Measurements from ENCODE around the gene APCDD1L. TPM values are rescaled to one million over a fixed set of nuclear protein-coding genes. Genes with fewer than 3 reads are reported as not detected.
"Not testable (repeated sequence)": the region's sequence is repeated elsewhere in the genome, so short reads cannot be mapped to it uniquely, and the experiment has no call there.

APCDD1L gene
- total RNA-seq, 1 donor from 2014 or later = not detected

DNA sequence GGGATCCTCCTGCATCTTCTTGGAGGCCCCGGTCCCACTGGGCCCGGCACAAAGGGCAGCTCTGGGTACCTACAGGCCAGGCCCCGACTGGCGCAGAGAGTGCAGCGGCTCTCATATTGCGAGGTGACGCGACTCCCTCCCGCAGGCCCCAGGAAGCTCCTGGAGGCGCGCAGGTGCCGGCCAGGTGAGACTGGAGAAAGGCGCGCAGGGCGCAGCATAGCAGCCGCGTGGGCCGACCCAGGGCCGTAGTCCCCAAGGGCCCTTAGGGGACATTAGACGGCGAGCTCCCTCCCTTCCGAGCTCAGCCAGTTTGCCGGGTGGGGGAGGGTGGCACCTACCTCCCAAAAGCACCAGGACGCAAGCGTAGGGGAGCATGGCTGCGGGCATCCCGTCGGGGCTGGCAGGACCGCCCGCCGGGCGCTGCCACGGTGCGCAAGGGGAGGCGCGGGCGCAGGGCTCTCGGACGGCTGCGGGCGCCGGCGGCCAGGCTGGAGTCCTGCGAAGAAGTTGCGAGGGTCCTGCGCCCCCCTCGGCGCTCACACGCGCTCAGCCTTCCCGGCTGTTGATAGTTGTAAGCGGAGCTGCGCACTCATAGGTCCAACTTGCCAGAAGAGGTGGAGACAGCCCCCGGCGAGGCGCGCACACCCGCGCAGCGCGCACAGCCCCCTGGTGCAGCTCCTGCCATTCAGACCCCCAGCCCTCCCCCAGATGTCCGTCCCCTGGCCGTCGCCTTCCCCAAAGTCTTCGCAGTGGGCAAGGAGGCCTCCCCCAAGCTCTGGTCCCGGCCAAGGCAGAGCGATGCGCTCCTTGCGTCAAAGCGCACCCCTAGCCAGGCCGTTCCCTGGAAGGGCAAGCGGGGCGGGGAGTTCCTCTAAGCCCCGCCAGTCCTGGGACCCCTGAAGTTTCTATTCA, 622 bp downstream of the APCDD1L start:
- DNase-seq (ENCODE audit: low read depth in 2 of 2) = no peak

DNA sequence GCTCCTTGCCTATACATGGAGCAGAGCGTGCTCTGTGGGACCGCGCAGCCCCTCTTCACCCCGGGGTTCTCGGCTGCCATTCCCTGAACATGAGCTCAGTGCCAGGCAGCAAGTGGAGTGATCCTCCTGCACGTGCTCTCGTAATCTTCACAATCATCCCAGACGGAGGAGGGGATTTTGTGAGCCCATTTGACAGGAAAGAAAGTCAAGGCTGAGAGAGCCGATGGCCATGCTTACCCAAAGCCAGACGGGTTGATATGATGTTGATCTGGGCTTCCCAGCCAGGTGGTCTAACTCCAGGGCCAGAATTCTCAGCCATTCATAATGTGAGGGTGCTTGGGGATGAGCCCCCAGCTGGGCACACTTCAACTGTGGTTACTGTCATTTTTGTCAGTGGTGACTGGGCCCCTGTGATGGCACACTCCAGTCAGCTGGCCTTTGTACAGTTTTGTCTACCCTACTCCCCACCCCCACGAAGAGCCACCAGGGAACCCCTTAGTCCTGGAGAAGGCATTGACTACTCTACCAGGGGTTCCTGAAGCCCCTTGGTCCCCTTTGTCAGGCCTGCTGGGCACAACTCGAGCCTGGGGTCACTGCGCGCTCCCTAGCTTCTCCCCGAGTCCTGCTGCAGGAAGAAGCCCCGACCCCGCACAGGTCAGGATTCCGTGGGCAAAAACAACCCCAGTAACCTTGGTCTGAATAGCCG, 1.5 kb downstream of the APCDD1L start:
- no peak for DNase-seq (ENCODE audit: low read depth in 2 of 2)

DNA sequence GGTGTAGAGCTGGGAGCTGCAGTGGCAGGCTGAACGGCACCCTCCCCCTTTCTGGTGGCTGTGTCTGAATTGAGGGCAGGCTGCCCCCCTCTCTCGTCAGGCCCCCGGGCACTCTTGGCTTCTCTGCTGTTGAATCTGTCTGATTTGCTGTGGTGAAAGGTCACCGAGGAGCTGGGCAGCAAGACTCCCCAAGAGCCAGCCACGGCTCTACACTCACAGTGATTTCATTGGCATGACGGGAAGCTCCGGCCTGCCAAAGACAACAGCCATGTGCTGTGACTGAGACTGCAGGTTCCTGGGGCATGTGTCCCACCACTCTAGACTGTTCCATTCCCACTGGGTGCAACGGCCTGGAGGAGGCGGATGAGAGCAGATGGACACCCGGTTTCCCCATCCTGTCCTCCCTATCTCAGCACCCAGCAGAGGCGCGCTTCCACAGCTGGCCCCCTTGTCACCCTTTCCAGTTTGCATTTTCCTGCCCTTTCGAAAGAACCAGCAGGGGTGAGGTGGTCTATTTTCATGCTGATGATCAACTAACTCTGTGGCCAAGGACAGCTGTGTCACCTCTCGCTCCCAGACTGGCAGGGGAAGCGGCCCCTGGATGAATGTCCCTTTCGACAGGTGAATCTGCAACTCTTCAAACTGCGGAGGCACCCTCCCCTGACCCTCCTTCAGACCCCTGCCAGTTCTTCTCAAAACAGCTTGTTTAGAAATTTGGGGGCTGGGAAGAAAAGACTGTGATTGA, 2.2 kb downstream of the APCDD1L start:
- no peak for DNase-seq (ENCODE audit: low read depth in 2 of 2)

- no peak for DNase-seq (ENCODE audit: low read depth in 2 of 2)
Observed at GRCh38 chr20:58511861-58512260, 3.3 kb downstream of the APCDD1L start.

DNA sequence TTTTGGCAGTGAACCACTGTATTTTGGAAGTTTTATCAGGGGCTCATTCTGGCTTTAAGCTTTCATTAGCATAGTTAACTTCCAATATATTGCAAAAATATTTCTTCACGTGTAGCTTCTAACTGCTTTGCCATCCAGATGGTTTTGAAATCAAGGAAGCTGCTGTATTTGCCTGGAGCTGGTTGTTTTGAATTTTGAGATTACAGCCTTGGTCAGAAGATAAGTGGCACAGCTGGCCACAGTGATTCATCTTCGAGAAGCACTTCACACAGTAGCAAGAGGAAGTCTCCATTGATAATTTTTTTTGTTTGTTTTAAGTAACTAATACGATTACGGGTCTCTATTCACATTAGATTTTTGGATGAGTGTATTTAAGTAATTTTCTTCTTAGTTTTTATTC, 3.8 kb downstream of the APCDD1L start:
- DNase-seq (ENCODE audit: low read depth in 2 of 2) = no peak

DNA sequence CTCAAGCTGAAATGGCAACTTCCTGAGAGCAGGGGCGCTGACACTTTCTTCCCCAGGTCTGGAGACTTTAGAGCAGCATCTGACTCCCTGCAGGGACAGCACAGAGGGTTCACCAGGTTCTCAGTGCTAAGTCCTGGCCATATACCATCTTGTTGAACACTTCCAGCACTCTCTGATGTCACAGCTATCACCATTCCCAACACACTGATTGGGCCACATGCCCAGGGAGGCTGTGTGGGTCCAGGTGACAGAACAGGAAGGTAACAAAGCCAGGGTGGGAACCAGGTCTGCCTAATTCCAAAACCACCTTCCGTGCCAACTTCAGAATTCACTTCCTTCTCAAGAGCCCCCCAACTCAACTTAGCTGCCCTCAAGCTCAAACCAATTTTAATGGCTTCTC, 4.3 kb downstream of the APCDD1L start:
- DNase-seq (ENCODE audit: low read depth in 2 of 2) = no peak

DNA sequence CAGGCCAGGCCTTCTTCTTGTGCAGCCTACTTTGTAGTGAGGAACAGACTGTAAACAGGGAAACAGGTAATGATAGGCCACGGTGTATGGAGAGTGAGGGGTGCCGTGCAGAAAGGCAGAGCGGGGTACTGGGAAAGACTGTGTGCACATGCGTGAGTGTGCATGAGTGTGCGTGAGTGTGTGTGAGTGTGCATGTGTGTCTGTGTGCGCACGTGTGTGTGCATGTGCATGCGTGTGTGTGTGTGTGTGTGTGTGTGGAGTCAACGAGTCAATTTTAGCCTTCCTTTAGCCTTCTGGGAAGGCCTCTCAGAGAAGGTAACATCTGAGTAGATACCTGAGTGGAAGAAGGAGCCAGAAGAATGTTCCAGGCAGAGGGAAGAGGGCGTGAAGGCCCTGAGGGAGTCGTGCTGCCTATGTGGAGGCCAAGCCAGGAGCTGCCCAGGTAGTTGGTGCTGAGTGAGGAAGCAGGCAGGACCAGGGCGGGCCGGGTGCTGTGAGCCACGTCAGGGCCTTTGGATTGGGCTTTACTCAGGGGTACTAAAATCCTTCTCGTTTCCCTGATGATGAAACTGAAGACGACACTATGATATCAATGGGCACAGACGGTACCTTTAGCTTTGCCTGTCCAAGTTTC, 6.3 kb downstream of the APCDD1L start:
- DNase-seq (ENCODE audit: low read depth in 2 of 2) = no peak

- DNase-seq (ENCODE audit: low read depth in 2 of 2) = not testable (repeated sequence)
Observed at GRCh38 chr20:58506999-58507398, 8.2 kb downstream of the APCDD1L start.

GRCh38 chr20:58504566-58504965, 10.6 kb downstream of the APCDD1L start:
- DNase-seq (ENCODE audit: low read depth in 2 of 2) = no peak

GRCh38 chr20:58503668-58504067, 11.5 kb downstream of the APCDD1L start:
- DNase-seq (ENCODE audit: low read depth in 2 of 2) = no peak

- DNase-seq (ENCODE audit: low read depth in 2 of 2) = no peak
Observed at GRCh38 chr20:58500256-58500655, 14.9 kb downstream of the APCDD1L start.

DNA sequence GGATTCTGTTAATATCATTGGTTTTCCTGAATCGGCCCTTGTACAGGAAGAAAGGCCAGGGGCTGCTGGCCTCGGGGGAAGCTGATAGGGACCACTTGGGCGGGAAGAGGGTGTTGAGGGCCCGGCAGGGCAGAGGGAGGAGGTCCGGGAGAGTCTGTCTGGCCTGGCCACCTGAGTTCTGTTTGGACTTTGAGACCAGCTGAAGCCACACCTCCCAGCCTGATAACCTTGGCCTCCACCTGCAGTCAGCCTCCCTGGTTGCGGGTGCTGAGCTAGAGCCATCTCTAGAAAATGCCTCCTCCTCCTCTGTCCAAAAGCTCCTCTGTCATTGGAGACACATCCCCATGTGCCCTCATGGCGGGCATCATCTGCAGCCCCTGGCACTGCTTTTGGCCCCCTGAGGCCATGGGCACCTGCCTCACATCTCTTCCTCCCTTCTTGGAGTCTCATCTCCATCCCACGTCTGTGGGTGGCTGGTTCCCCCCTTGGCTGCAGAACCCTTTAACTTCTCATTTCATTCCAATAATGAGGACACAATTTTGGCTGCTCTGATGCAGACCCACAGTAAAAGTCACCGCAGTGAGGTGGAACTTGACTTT, 16.6 kb downstream of the APCDD1L start:
- DNase-seq (ENCODE audit: low read depth in 2 of 2) = no peak

DNA sequence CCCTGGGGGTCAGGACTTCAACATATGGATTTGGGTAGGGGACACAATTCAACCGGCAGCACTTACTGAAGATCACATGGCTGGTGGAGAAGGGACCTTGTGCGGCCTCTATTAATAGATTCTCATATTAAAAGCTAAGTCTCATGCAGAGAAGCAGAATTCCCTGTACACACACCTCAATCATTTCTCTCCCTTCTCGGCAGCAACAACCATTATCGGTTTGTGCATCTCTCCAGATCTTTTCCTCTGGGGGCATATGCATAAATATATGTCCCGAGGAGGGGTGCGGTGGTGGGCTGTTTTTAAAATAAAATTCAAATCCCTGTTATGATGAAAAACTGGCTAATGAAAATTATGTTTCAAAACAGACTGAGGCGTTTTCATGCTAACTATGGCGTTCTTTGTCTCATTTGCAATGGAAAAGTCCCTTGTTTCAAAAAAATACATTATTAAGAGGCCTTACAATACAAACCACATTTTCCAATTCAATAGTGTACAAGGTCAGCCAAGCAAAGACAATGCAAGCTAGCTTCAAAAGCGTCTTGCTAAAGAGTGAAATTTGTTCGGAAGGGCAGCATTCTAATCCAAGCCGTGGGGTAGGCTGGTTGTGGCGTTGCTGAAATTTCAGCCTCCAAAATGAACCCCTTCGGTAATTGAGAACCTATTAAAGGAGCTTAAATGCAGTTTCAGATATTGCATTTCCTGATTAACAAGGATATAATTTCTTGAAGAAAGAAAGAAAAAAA, 17.3 kb downstream of the APCDD1L start:
- no peak for DNase-seq (ENCODE audit: low read depth in 2 of 2)

- no peak for DNase-seq (ENCODE audit: low read depth in 2 of 2)
Observed at GRCh38 chr20:58497076-58497641, 18.0 kb downstream of the APCDD1L start.

DNA sequence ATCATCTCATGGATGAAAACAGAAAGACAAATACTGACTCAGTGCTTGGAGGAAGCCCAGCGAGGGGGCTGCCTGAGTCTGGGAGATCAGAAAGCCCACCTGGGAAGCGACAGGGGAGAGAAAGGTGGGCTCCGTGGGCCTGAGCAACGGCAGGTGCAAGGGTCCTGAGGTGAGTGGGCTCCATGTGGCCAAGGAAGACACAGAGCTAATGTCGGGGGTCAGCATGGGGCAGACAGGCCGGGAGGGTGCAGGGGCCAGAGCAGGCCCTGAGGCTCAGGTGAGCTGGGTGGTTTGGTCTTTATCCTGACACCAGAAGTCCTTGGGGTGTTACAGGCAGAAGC, 18.8 kb downstream of the APCDD1L start:
- DNase-seq (ENCODE audit: low read depth in 2 of 2) = no peak

- DNase-seq (ENCODE audit: low read depth in 2 of 2) = no peak
Observed at GRCh38 chr20:58495623-58496428, 19.4 kb downstream of the APCDD1L start.

DNA sequence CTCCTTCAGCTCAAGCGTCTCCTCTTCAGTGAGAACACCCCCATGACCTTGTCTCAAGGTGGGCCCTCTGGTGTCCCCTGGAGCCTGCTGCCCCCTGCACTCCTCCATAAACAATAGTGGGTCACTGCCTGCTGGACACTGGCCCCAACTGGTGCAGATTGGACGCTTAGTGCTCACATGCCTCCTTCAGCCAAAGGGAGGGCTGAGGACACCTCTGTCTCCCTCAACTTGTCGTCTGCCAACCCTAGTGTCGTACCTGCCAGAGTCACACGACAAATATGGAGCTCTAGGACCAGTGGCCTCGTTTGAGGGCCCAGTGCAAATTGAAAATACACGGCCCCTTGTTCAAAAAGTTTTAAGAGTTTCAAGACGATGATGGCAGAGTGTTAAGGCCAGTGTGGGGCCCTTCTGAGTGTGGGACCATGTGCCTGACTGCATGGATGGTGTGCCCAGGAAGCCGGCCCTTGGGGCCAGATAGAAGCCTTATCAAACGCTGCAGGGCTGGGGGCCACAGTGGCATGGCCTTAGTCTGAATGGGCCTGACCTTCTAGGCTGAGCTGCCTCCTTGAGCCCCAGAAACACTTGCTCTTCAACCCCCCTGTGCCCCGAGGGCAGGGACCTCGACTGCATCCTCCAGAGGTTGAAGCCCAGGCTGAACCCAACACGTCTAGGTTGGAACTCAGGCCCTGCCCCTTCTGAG, 20.1 kb downstream of the APCDD1L start:
- no peak for DNase-seq (ENCODE audit: low read depth in 2 of 2)

DNA sequence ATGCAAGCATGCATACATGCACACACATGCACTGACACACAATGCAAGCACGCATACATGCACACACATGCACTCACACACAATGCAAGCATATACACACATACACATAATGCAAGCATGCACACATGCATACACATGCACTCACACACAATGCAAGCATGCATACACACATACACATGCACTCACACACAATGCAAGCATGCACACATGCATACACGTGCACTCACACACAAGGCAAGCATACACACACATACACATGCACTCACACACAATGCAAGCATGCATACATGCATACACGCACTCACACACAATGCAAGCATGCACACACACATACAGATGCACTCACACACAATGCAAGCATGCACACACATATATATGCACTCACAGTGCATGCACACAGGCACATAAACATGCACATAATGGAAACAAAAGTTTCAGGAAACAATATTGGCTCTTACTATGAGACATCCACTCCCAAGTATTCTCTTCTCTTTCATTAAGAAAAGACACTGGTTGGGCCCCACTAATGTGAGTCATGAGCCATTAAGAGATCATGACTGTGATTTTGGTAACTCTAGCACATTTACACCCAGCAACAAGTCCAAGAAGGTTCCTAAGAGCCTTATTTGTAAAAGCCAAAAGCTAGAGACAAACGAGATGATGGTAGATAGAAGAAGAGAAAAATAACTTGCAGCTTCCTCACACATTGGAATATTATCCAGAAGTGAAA, 22.2 kb downstream of the APCDD1L start:
- no peak for DNase-seq (ENCODE audit: low read depth in 2 of 2)

Data from dermis microvascular lymphatic vessel endothelial cell (primary cell).